Astrocyte (in vitro differentiated cells and primary cell): ENCODE measurements around the gene POLD4. TPM values are rescaled to one million over a fixed set of nuclear protein-coding genes. Genes with fewer than 3 reads are reported as not detected.
A peak's percentile ranks its signal among the peaks of the same experiment; 100 is the strongest.

Source experiments
- DNase-seq: peaks from one replicate; pipeline ENCODE4 v3.0.0-alpha.2; 2010; ENCODE audit warnings: low read depth
- FAIRE-seq: peaks from 2 replicates; lab custom pipeline; 2011; peaks lifted over from hg19 to GRCh38; lab: Jason Lieb, UNC
- H2AFZ ChIP-seq: 2 replicates; pipeline ENCODE4 v1.6.0; 2012; ENCODE audit warnings: low read depth, low read length, inconsistent platforms
- H3K27ac ChIP-seq: 2 replicates; pipeline ENCODE4 v1.5.1; 2011; ENCODE audit warnings: low read depth, low read length, inconsistent platforms
- H3K27me3 ChIP-seq: 2 replicates; pipeline ENCODE4 v1.6.0; 2011; ENCODE audit warnings: low read length, inconsistent platforms; ENCODE audit not compliant: insufficient read depth
- H3K36me3 ChIP-seq: 2 replicates; pipeline ENCODE4 v1.5.1; 2011; ENCODE audit warnings: low read length, inconsistent platforms; ENCODE audit not compliant: insufficient read depth
- H3K4me1 ChIP-seq: 2 replicates; pipeline ENCODE4 v1.5.1; 2011; ENCODE audit warnings: low read length, inconsistent platforms; ENCODE audit not compliant: insufficient read depth
- H3K4me2 ChIP-seq: 2 replicates; pipeline ENCODE4 v1.6.0; 2012; ENCODE audit warnings: low read length, inconsistent platforms
- H3K4me3 ChIP-seq: 2 replicates; pipeline ENCODE4 v1.5.1; 2011; ENCODE audit warnings: low read depth, mild to moderate bottlenecking, low read length, inconsistent platforms; ENCODE audit not compliant: insufficient read depth
- H3K79me2 ChIP-seq: 2 replicates; pipeline ENCODE4 v1.6.0; 2012; ENCODE audit warnings: mild to moderate bottlenecking, low read length, inconsistent platforms; ENCODE audit not compliant: insufficient read depth
- H3K9ac ChIP-seq: 2 replicates; pipeline ENCODE4 v1.6.0; 2012; ENCODE audit warnings: mild to moderate bottlenecking, low read length, inconsistent platforms
- H3K9me3 ChIP-seq: 2 replicates; pipeline ENCODE4 v1.5.1; 2012; ENCODE audit warnings: low read depth, mild to moderate bottlenecking, low read length, inconsistent platforms; ENCODE audit not compliant: insufficient read depth
- H4K20me1 ChIP-seq: 2 replicates; pipeline ENCODE4 v1.6.0; 2012; ENCODE audit warnings: low read length, inconsistent platforms; ENCODE audit not compliant: insufficient read depth
- H3K27ac Mint-ChIP-seq: one replicate; pipeline ENCODE4 v1.8.0; 2021; ENCODE audit warnings: mild to moderate bottlenecking, mixed read lengths; ENCODE audit not compliant: unreplicated experiment
- H3K27me3 Mint-ChIP-seq: one replicate; pipeline ENCODE4 v1.8.0; 2021; ENCODE audit warnings: low read depth, mixed read lengths; ENCODE audit not compliant: unreplicated experiment
- H3K36me3 Mint-ChIP-seq: one replicate; pipeline ENCODE4 v1.8.0; 2021; ENCODE audit warnings: low read depth, mixed read lengths; ENCODE audit not compliant: unreplicated experiment
- H3K4me1 Mint-ChIP-seq: one replicate; pipeline ENCODE4 v1.8.0; 2021; ENCODE audit warnings: low read depth, mixed read lengths; ENCODE audit not compliant: unreplicated experiment
- H3K4me3 Mint-ChIP-seq: one replicate; pipeline ENCODE4 v1.8.0; 2021; ENCODE audit warnings: mild to moderate bottlenecking, moderate library complexity, mixed read lengths; ENCODE audit not compliant: unreplicated experiment
- H3K9me3 Mint-ChIP-seq: one replicate; pipeline ENCODE4 v1.8.0; 2021; ENCODE audit warnings: mild to moderate bottlenecking, mixed read lengths; ENCODE audit not compliant: unreplicated experiment
- CTCF ChIP-seq: IDR thresholded peaks from 2 replicates; pipeline ENCODE4 v1.5.1; 2011; ENCODE audit warnings: low read depth, mild to moderate bottlenecking, inconsistent platforms, low read length, moderate library complexity; ENCODE audit not compliant: insufficient read depth
- EZH2 ChIP-seq: IDR thresholded peaks from 2 replicates; pipeline ENCODE4 v1.6.1; 2012; ENCODE audit warnings: mild to moderate bottlenecking, low read length, inconsistent platforms; ENCODE audit not compliant: insufficient read depth
- total RNA-seq: library from RNA; stranded (reverse); gene quantifications from 2 replicates; pipeline ENCODE4 v1.2.1, GENCODE V29; 2021

The POLD4 gene
- total RNA-seq, 1 donor from 2014 or later: 53.5 TPM

- Histone ChIP-seq H3K4me2 (peak overlapping the region; percentile 97), H3K27me3 (no peaks in the 10 kb centered on the region), H4K20me1 (no peaks in the 10 kb centered on the region), H3K4me1 (peaks cover 5% of the 10 kb centered on the region), H3K9ac (peak overlapping the region; percentile 83), H3K27ac (no peak overlapping the region), H3K36me3 (no peaks in the 10 kb centered on the region), H2AFZ (peak overlapping the region; percentile 93), H3K4me3 (peak overlapping the region; percentile 86), H3K9me3 (no peaks in the 10 kb centered on the region), H3K79me2 (no peaks in the 10 kb centered on the region)
- Mint-ChIP-seq H3K27ac (peak overlapping the region; percentile 89), H3K36me3 (peaks cover 5% of the 10 kb centered on the region), H3K27me3 (peaks cover 5% of the 10 kb centered on the region), H3K9me3 (no peaks in the 10 kb centered on the region), H3K4me1 (no peaks in the 10 kb centered on the region), H3K4me3 (peak overlapping the region; percentile 97)
- no peak for DNase-seq
- FAIRE-seq: no peak
- TF ChIP-seq CTCF: no peak
These were observed 35.3 kb downstream of the POLD4 start for GRCh38 chr11:67317888-67318555.

GRCh38 chr11:67317205-67317887, 36.0 kb downstream of the POLD4 start:
- Histone ChIP-seq H3K79me2 (no peaks in the 10 kb centered on the region), H3K9ac (peak overlapping the region; percentile 83), H3K4me3 (peak overlapping the region; percentile 86), H3K27me3 (no peaks in the 10 kb centered on the region), H3K9me3 (no peaks in the 10 kb centered on the region), H3K36me3 (no peaks in the 10 kb centered on the region), H2AFZ (peak overlapping the region; percentile 93), H3K4me2 (peak overlapping the region; percentile 97), H4K20me1 (no peaks in the 10 kb centered on the region), H3K27ac (peak overlapping the region; percentile 76), H3K4me1 (peaks cover 5% of the 10 kb centered on the region)
- H3K4me1 Mint-ChIP-seq: no peaks in the 10 kb centered on the region
- TF ChIP-seq EZH2 (no peak), CTCF (peak; percentile 79)
- peak overlapping the region; percentile 97 for H3K4me3 Mint-ChIP-seq
- peaks cover 5% of the 10 kb centered on the region for H3K27me3 Mint-ChIP-seq
- DNase-seq: peak; percentile 75
- H3K36me3 Mint-ChIP-seq: peaks cover 5% of the 10 kb centered on the region
- H3K9me3 Mint-ChIP-seq: no peaks in the 10 kb centered on the region
- peak overlapping the region; percentile 89 for H3K27ac Mint-ChIP-seq
- no peak for FAIRE-seq

GRCh38 chr11:67316882-67317204, 36.5 kb downstream of the POLD4 start:
- TF ChIP-seq EZH2 (no peak), CTCF (no peak)
- Histone ChIP-seq H3K4me1 (peaks cover 5% of the 10 kb centered on the region), H3K4me3 (peak overlapping the region; percentile 86), H2AFZ (peak overlapping the region; percentile 93), H3K27ac (peak overlapping the region; percentile 76), H3K27me3 (no peaks in the 10 kb centered on the region), H3K79me2 (no peaks in the 10 kb centered on the region), H3K9me3 (no peaks in the 10 kb centered on the region), H3K4me2 (peak overlapping the region; percentile 97), H3K9ac (peak overlapping the region; percentile 83), H4K20me1 (no peaks in the 10 kb centered on the region), H3K36me3 (no peaks in the 10 kb centered on the region)
- DNase-seq (no peak), FAIRE-seq (no peak)
- Mint-ChIP-seq H3K4me1 (no peaks in the 10 kb centered on the region), H3K27me3 (peaks cover 5% of the 10 kb centered on the region), H3K4me3 (peak overlapping the region; percentile 97), H3K36me3 (peaks cover 5% of the 10 kb centered on the region), H3K27ac (peak overlapping the region; percentile 77), H3K9me3 (no peaks in the 10 kb centered on the region)
